A673 (cell line): ENCODE measurements around the gene ZDHHC13. TPM values are rescaled to one million over a fixed set of nuclear protein-coding genes. Genes with fewer than 3 reads are reported as not detected.

Experiments used
- BruUV-seq: library from RNA; stranded (reverse); fragments of 400-500 nt; replicated peaks from 2 replicates; lab custom pipeline; 2021; lab: Mats Ljungman, UMichigan
- CTCF ChIA-PET: fragments of 300-600 bp; sonication (Branson Sonifier 250); formaldehyde crosslinking; loops from one replicate; lab custom pipeline; 2022; ENCODE audit warnings: antibody characterized with exemption; lab: Charles Lee
- POLR2A ChIA-PET: fragments of 300-600 bp; sonication (Branson Sonifier 250); formaldehyde crosslinking; loops from one replicate; lab custom pipeline; 2022; ENCODE audit warnings: antibody characterized with exemption; ENCODE audit not compliant: low non-redundant PET; lab: Charles Lee
- DNase-seq: peaks from one replicate; pipeline ENCODE4 v3.0.0-alpha.2; 2015; ENCODE audit warnings: low spot score
- H3K27ac ChIP-seq: fragments of 200-600 bp; sonication (generic); 2 replicates; pipeline ENCODE4 v1.5.1; 2016; ENCODE audit warnings: mixed run types, low read depth, mild to moderate bottlenecking, mixed read lengths, antibody characterized with exemption, low read length; ENCODE audit not compliant: poor library complexity, severe bottlenecking
- H3K27me3 ChIP-seq: fragments of 200-600 bp; sonication (generic); replicated peaks from 2 replicates; pipeline ENCODE4 v1.6.1; 2017; ENCODE audit warnings: mixed run types, low read depth, mild to moderate bottlenecking, mixed read lengths, antibody characterized with exemption, low read length; ENCODE audit not compliant: insufficient read depth, poor library complexity
- H3K36me3 ChIP-seq: fragments of 200-600 bp; sonication (generic); 2 replicates; pipeline ENCODE4 v1.6.1; 2016; ENCODE audit warnings: mixed run types, mild to moderate bottlenecking, mixed read lengths, antibody characterized with exemption, low read length; ENCODE audit not compliant: insufficient read depth, poor library complexity, severe bottlenecking
- H3K4me1 ChIP-seq: fragments of 200-600 bp; sonication (generic); 2 replicates; pipeline ENCODE4 v1.6.1; 2017; ENCODE audit warnings: mixed run types, mild to moderate bottlenecking, mixed read lengths, antibody characterized with exemption, low read length; ENCODE audit not compliant: insufficient read depth, poor library complexity, severe bottlenecking
- H3K4me3 ChIP-seq: fragments of 200-600 bp; sonication (generic); 2 replicates; pipeline ENCODE4 v1.5.1; 2016; ENCODE audit warnings: low read depth, mixed run types, mild to moderate bottlenecking, mixed read lengths, low read length; ENCODE audit not compliant: poor library complexity, severe bottlenecking
- H3K9me3 ChIP-seq: fragments of 200-600 bp; sonication (generic); 2 replicates; pipeline ENCODE4 v1.6.1; 2016; ENCODE audit warnings: mixed run types, low read depth, mild to moderate bottlenecking, mixed read lengths, antibody characterized with exemption, low read length; ENCODE audit not compliant: poor library complexity, severe bottlenecking
- EZH2 ChIP-seq: fragments of 200-600 bp; sonication (generic); IDR thresholded peaks from 2 replicates; pipeline ENCODE4 v1.6.1; 2017; ENCODE audit warnings: borderline replicate concordance, low read depth, mild to moderate bottlenecking, mixed read lengths, antibody characterized with exemption, low read length; ENCODE audit not compliant: poor library complexity, severe bottlenecking
- intact Hi-C: fragments of 100-400 bp; cut with micrococcal nuclease; formaldehyde crosslinking; loops from one replicate; pipeline ENCODE4 v1.10.0; 2022; ENCODE audit not compliant: unreplicated experiment
- total RNA-seq: library from RNA; stranded (reverse); gene quantifications from 2 replicates; pipeline ENCODE4 v1.2.3, GENCODE V29; 2021
- TF ChIP-seq, protein P1 (sequence below): fragments of 300-800, 200-600 bp; sonication (generic); conservative IDR thresholded peaks from 2 replicates; pipeline ENCODE4 v1.5.1; 2017; ENCODE audit warnings: low read depth, mild to moderate bottlenecking, antibody characterized with exemption, low read length, moderate library complexity, mixed read lengths

The ZDHHC13 gene
- total RNA-seq, 1 experiment from 2014 or later = 10.3 TPM

DNA sequence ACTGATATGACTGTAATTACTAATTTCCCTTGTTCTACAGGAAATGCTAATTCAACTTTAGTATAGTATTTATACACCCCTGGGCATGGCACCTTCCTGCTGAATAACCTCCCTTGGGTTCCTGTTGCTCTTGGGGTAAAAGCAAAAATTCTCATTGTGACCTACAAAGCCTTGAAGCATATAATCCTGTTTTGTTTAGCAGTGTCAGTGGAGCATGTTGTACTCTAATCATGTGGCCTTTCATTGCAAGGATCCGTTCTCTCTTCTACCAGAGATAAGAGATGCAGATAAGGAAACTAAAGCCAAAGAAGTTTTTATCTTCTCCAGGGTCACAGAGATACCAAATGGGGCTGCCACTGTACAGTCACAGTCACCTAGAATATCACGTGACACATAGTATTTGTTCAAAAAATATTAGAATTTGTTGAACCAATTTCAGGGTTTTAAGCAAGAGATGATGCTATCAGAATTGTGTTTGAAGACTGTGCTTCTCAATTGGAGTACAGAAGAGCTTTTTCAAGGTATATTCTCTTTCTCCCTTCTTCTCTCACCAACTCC lies 59.7 kb downstream of the ZDHHC13 start:
- POLR2A ChIA-PET = no interaction called here
- H3K27me3 ChIP-seq = no peaks in the 10 kb centered on the region
- no peak overlapping the region for H3K4me3 ChIP-seq
- CTCF ChIA-PET = no interaction called here
- H3K4me1 ChIP-seq = no peaks in the 10 kb centered on the region
- DNase-seq = no peak
- no peak for TF ChIP-seq EZH2
- TF ChIP-seq, protein P1, sequence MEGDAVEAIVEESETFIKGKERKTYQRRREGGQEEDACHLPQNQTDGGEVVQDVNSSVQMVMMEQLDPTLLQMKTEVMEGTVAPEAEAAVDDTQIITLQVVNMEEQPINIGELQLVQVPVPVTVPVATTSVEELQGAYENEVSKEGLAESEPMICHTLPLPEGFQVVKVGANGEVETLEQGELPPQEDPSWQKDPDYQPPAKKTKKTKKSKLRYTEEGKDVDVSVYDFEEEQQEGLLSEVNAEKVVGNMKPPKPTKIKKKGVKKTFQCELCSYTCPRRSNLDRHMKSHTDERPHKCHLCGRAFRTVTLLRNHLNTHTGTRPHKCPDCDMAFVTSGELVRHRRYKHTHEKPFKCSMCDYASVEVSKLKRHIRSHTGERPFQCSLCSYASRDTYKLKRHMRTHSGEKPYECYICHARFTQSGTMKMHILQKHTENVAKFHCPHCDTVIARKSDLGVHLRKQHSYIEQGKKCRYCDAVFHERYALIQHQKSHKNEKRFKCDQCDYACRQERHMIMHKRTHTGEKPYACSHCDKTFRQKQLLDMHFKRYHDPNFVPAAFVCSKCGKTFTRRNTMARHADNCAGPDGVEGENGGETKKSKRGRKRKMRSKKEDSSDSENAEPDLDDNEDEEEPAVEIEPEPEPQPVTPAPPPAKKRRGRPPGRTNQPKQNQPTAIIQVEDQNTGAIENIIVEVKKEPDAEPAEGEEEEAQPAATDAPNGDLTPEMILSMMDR = no peak
- H3K27ac ChIP-seq = no peak overlapping the region
- no TSS peak for BruUV-seq
- intact Hi-C loops = no loop called here
- no peaks in the 10 kb centered on the region for H3K9me3 ChIP-seq
- no peaks in the 10 kb centered on the region for H3K36me3 ChIP-seq

DNA sequence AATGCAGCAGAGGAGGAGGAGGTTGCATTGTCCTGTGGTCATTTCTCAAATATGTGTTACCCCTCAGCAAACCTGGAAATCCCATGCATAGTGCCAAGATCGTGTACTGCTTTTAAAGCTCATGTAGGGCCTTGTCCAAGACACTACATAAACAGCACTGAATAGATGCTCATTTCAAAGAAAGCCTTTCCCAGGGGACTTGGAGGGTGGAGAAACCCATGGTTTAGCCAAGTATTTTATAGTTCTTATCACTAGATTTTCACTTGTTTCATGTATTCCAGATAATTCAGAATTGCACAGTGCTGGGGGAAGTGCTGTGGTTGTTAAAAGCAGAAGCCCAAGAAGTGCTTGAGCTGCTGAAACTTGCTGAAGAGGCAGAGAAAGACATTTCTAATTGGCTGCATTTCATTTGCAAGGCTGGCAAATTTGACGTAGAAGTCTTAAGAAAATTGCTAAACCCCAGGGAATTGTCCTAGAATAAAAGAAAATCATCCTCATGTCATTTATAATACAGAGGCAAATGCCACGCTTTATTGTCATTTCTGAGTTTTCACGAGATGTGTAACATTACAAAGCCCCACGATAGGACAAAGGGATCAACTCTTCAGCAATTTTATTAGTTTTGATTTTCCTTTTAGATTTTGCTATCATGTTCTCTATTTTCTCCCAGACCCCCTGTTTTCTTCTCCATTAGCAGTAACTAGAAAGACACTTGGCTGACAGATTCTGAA lies 64.7 kb downstream of the ZDHHC13 start:
- Histone ChIP-seq H3K27ac (no peak overlapping the region), H3K36me3 (no peaks in the 10 kb centered on the region), H3K9me3 (no peaks in the 10 kb centered on the region), H3K4me1 (peaks cover 16% of the 10 kb centered on the region), H3K4me3 (no peak overlapping the region), H3K27me3 (no peaks in the 10 kb centered on the region)
- TF ChIP-seq EZH2 = no peak
- TF ChIP-seq, protein P1 = no peak
- intact Hi-C loops = no loop called here
- BruUV-seq = no TSS peak
- no peak for DNase-seq
- CTCF ChIA-PET = no interaction called here
- POLR2A ChIA-PET = no interaction called here

DNA sequence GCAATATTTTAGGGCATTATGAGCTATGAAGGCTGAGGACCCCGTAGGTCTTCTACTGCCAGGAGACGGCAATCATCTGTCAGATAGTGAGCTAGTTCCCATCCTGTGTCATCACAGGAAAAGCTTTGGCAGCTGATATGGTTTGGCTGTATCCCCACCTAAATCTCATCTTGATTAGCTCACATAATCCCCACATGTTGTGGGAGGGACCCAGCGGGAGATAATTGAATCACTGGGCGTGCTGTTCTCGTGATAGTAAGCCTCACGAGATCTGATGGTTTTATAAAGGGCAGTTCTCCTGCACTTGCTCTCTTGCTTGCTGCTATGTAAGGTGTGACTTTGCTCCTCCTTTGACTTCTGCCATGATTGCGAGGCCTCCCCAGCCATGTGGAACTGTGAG lies 66.7 kb downstream of the ZDHHC13 start:
- peaks cover 16% of the 10 kb centered on the region for H3K4me1 ChIP-seq
- H3K27ac ChIP-seq = no peak overlapping the region
- DNase-seq = peak; percentile 76
- no peaks in the 10 kb centered on the region for H3K36me3 ChIP-seq
- H3K9me3 ChIP-seq = no peaks in the 10 kb centered on the region
- no peak overlapping the region for H3K4me3 ChIP-seq
- ChIA-PET POLR2A (no interaction called here), CTCF (no interaction called here)
- no peaks in the 10 kb centered on the region for H3K27me3 ChIP-seq
- BruUV-seq = no TSS peak
- intact Hi-C loops = no loop called here
- TF ChIP-seq, protein P1 = no peak
- TF ChIP-seq EZH2 = no peak
